Mammary epithelial cell (primary cell): ENCODE results near the gene ZDHHC1.

Experiments used
- CTCF ChIP-seq, 2 donors: IDR thresholded peaks in 1 of 2; conservative IDR thresholded peaks in 1 of 2; 2 replicates each; pipeline ENCODE4 v1.5.1; 2011 to 2012; ENCODE audit warnings: inconsistent platforms in 2 of 2, low read length in 2 of 2, mild to moderate bottlenecking in 2 of 2, control low read depth in 1 of 2, low read depth in 1 of 2; ENCODE audit not compliant: insufficient read depth in 1 of 2; ENCODE audit errors: extremely low read depth in 1 of 2
- EZH2 ChIP-seq: IDR thresholded peaks from 2 replicates; pipeline ENCODE4 v1.6.1; 2012; ENCODE audit warnings: low read length, inconsistent platforms, borderline replicate concordance

GRCh38 chr16:67396159-67397035 lies 19.9 kb downstream of the ZDHHC1 start:
- no peak for TF ChIP-seq CTCF (conservative IDR thresholded peaks at IDR 0.05 in 1 of 2, IDR thresholded peaks at IDR 0.05 in 1 of 2; ENCODE audit: extremely low read depth in 1 of 2, insufficient read depth in 1 of 2, low read depth in 1 of 2, low read length in 2 of 2)
- no peak for TF ChIP-seq EZH2
